Smooth muscle cell of the pulmonary artery (primary cell): ENCODE measurements around the gene RAP1A. TPM values are rescaled to one million over a fixed set of nuclear protein-coding genes. Genes with fewer than 3 reads are reported as not detected.

Experiments
- total RNA-seq: library from RNA; depleted of rRNA; stranded (reverse); fragments of >200 nt; gene quantifications from 2 replicates; pipeline ENCODE4 v1.2.3, GENCODE V29; 2014

RAP1A gene
- 25.5 and 27.2 TPM in 2 replicates for total RNA-seq

GRCh38 chr1:111619635-111620440, at the start of gene RAP1A:
Gene RAP1A, plus strand, starts transcription at chr1:111619789. Its CDS starts 71,572 bp downstream, at chr1:111691361.

GRCh38 chr1:111739194-111739924, 119.8 kb downstream of the RAP1A start, which contains the start of gene INKA2:
Gene INKA2, minus strand, starts transcription at chr1:111739395. Its CDS starts 153 bp downstream, at chr1:111739242.

GRCh38 chr1:111755331-111756123, 135.9 kb downstream of the RAP1A start, which contains the start of gene DDX20:
Gene DDX20, plus strand, starts transcription at chr1:111755901. Its CDS starts 24 bp downstream, at chr1:111755925.

Other genes starting within 250 kb of the RAP1A start
- 0.33 and 1.6 TPM in 2 replicates for gene OVGP1, start 192.1 kb upstream of the RAP1A start, total RNA-seq
- 26.7 and 35.2 TPM in 2 replicates for gene WDR77, start 170.5 kb upstream of the RAP1A start, total RNA-seq
- 209 and 236 TPM in 2 replicates for gene ATP5PB, start 170.3 kb upstream of the RAP1A start, total RNA-seq
- gene C1orf162, start 145.8 kb upstream of the RAP1A start, total RNA-seq: 0.13 TPM in 2 replicates
- not detected in 2 replicates for gene ADORA3, start 116.2 kb upstream of the RAP1A start, total RNA-seq
- not detected in 2 replicates for gene TMIGD3, start 116.2 kb upstream of the RAP1A start, total RNA-seq
- gene INKA2, start 119.6 kb downstream of the RAP1A start, total RNA-seq: 6.6 and 51.3 TPM in 2 replicates
- gene DDX20, start 136.1 kb downstream of the RAP1A start, total RNA-seq: 10.8 and 16.6 TPM in 2 replicates